NCI-H187 (cell line): ENCODE results near the gene FERMT2.

Experiments
- DNase-seq, 2 experiments: peaks; one replicate each; lab custom pipeline; 2025; lab: John Stamatoyannopoulos, UW

Gene FERMT2

DNA sequence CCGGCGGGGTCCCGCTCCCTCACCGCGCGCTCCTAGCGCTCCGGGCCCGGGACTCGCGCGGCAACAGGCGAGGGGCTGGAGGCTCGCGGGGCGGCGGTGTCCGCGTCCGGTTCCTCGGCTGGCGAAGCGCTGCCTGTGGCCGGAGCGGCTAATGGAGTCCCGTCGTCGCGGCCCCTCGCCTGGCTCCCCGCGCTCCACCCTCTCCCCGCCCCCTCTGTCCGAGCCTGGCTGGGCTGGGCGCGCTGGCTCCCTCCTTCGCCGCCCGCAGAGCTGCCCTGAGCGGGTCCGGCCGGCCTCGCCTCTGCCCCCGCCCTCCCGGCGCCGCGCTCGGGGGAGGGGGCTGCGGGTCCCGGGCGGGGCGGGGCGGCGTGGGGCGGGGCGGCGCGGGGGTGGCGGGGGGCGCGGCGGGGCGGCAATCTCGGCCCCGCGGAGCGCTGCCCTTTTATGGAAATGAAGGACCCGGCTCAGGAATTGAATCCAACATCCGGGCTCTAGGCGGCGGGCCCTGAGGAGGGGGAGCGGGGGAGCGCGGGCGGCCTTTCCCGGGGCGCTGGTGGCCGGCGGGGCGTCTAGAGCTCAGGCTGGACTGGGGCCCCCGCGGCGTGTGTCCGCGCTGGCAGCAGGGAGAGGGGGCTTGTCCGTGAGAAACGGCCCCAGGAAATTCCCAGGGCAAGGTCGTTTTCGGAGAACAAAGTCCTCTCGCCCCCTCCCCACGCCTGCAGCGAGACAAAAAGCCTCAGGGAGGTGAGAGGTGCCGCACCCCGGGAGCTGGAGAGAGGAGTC lies at the start of gene FERMT2:
Gene FERMT2, minus strand, starts transcription at position 153 of the 783 bp plus-strand sequence. CDS start 482 bp downstream, outside the sequence.
- peak; percentile 45 to 77 for DNase-seq

GRCh38 chr14:52998376-52999015 lies 47.6 kb upstream of the FERMT2 start:
- no peak for DNase-seq

DNA sequence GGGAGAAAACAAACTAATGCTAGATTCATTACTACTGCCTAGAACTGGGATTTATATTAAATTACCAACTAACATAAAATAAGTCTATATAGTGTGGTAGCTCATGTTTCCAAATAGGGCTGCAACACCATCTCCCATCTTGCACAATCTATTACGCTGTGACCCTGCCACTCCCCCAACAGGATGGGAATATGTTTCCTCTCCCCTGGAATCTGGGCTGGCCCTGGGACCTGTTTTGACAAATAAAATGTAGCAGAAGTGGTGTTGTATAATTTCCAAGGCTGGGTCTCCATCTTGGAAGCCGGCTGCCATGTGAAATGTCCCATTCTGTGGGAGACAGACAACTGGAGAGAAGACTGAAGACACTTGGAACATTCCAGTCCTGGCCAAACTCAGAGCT lies 45.6 kb upstream of the FERMT2 start:
- DNase-seq: no peak

- no peak for DNase-seq
These were observed 45.1 kb upstream of the FERMT2 start for GRCh38 chr14:52995998-52996397.

DNA sequence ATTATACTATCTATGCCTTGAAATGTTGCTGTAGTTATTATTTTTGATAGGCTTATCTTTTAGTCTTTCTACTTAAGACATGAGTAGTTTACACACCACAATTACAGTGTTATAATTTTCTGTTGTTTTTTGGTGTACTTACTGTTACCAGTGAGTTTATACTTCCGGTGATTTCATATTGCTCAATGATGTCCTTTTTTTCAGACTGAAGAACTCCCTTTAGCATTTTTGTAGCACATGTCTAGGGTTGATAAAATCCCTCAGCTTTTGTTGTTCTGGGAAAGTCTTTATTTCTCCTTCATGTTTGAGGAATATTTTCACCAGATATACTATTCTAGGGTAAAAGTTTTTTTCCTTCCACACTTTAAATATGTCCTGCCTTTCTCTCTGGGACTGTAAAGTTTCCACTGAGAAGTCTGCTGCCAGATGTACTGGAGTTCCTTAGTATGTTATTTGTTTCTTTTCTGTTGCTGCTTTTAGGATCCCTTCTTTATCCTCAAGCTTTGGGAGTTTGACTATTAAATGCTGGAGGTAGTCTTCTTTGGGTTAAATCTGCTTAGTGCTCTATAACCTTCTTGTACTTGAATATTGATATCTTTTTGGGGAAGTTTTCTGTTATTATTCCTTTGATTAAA lies 41.5 kb upstream of the FERMT2 start:
- DNase-seq: no peak

- DNase-seq: no peak
These were observed 37.3 kb upstream of the FERMT2 start for GRCh38 chr14:52988139-52988538.

- DNase-seq: no peak
These were observed 36.7 kb upstream of the FERMT2 start for GRCh38 chr14:52987514-52987913.

GRCh38 chr14:52987042-52987441 lies 36.2 kb upstream of the FERMT2 start:
- no peak for DNase-seq

DNA sequence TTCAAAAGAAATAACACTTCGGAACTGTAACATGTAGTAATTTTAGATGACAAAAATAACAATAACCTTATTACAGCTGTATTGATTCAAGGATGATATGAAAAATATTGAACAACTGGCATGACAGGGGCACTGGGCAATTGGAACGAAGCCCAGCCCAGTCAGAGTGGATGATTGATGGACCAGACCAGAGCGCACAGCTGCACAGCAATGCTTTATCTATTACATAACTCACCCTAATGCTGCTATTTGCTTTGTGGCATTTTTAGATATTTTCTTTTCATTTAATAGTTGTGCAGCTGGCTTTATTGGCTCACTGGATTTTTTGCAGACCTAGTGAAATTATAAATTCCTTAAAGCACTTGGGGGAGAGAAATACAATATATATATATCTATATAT lies 26.9 kb upstream of the FERMT2 start:
- DNase-seq: no peak

DNA sequence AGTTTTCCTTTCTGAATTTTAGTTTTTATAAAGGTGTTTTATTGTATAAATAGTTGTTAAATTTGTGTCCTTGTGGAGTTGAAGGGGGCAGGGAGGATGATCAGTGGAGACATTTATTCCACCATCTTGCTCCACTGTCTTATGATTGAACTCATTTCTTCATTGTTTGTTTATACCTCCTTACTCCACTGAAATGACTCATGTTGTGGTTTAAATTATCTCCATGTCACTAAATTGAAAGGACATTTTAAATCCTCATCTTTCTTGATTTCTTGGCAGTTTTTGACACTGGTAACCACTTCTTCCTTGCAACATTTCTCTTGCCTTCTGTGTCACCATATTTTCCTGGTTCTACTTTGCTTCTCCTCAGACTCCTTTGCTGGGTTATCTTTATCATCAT lies 23.6 kb upstream of the FERMT2 start:
- DNase-seq: no peak

GRCh38 chr14:52961060-52961639 lies 10.3 kb upstream of the FERMT2 start:
- DNase-seq: peak in 1 of 2 experiments; percentile 35

GRCh38 chr14:52960627-52961026 lies 9.8 kb upstream of the FERMT2 start:
- no peak for DNase-seq

DNA sequence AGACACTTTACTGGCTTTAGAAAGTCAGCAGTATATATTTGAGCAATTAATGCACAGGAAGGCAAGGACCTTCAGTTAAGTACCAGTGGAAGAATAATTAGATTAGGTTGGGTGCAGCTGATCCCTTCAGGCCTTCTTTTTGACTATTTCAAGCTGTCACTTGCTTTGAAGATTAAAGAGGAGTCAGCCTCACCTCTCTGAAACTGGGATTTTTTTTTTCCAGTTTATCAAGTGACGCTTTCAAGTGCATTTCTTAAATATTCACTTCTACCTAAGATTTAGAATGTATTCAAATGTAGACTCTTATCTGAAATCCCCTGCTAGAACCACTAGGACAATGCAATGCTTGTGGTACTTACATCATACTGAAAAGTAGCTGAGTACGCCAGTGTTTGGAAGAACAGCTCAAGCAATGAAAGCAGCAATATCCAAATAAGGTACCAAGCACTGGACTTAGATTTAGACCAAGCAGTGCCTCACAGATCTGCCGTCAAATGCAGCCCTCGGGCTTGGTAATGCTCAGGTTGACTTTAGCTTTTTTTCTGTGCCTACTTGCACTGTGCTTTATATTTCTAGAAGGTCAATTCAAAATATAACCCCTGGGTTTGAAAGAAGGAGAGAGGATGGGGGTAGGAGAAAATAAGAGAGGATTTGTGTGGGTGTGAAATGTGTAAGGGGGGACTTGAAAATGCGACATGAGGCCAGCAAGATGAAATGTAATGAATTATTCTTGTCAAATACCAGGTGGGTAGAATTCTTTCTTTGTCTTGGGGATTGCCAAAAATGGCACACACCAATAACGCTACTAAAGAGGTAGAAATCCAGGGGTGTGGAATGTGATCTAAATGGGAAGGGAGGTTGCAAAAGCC lies 3.7 kb upstream of the FERMT2 start:
- no peak for DNase-seq

GRCh38 chr14:52951681-52952554 lies 1.1 kb upstream of the FERMT2 start:
- DNase-seq: peak in 1 of 2 experiments; percentile 13

DNA sequence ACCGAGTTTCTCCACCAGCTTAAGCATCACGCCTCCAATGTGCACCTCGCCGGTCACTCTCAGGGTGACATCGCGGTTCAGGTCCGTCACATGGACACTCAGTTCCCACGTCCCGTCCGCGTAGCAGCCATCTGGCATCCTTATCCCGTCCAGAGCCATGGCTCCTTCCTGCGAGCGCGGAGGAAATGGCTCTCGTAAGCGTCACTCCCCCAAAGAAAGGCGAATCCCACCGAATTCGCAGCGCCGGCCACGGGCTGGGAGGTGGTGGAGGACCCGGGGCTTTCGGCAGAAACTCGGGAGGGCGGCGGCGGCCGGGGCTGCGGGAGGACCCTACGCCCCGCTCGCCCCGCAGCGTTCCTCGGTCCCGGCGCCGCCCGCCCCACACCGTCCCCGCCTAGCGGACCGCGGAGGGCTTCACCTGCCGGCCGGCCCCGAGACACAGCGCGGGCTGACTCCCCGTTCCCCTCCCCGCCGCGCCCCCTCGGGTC lies 396 bp downstream of the FERMT2 start:
- peak in 1 of 2 experiments; percentile 38 for DNase-seq

GRCh38 chr14:52949711-52950409 lies 990 bp downstream of the FERMT2 start:
- DNase-seq: no peak

DNA sequence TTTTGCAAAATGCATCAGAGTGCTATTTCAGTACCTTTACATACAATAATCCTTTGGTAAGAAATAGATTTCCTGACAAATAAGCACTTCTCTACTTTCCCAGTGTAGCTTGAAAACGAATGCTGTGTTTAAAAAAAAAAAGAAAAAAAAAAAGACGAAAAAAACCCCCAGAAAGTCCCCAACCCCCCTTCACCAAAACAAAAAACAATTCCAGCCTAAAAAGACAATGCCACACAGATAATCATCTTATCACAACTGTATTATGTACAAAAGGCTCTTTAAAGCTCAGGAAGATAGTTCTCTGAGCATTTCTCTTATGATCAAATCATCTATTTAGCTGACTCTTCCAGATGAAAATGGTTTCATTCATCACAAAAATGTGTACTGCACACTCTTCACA lies 1.6 kb downstream of the FERMT2 start:
- DNase-seq: no peak

DNA sequence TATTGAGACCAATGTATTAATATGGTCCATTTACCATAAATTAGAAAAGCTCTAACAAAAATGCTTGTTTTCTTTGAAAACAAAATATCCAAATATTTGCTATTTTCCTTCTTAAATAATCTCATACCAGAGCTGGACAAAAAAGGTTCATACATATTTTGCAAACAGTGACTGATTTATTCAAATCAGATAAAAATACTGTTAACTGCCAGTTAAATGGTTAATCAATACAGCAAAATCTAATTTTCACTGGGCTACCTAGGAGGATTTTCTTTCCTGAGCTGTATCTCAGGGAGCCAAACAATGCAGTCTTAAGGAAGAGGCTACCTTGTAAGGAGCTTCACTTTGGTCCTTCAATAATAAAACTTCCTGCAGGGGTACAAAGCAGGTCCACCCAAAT lies 2.0 kb downstream of the FERMT2 start:
- DNase-seq: no peak

GRCh38 chr14:52948039-52948438 lies 2.8 kb downstream of the FERMT2 start:
- DNase-seq: no peak

- DNase-seq: no peak
These were observed 6.6 kb downstream of the FERMT2 start for GRCh38 chr14:52944254-52944653.
